Measurements from ENCODE around the gene TNIP2.
"Not testable (repeated sequence)": the region's sequence is repeated elsewhere in the genome, so short reads cannot be mapped to it uniquely, and the experiment has no call there.

GRCh38 chr4:2762486-2763370 is 6.6 kb upstream of the TNIP2 start:
- TF ChIP-seq CTCF (IDR thresholded peaks at IDR 0.05; ENCODE audit: insufficient read depth, low read depth, low read length); EZH2 (IDR thresholded peaks at IDR 0.05; ENCODE audit: insufficient read depth, low read length): not testable (repeated sequence)
